Measurements from ENCODE around the gene DSC3.

Gene DSC3

DNA sequence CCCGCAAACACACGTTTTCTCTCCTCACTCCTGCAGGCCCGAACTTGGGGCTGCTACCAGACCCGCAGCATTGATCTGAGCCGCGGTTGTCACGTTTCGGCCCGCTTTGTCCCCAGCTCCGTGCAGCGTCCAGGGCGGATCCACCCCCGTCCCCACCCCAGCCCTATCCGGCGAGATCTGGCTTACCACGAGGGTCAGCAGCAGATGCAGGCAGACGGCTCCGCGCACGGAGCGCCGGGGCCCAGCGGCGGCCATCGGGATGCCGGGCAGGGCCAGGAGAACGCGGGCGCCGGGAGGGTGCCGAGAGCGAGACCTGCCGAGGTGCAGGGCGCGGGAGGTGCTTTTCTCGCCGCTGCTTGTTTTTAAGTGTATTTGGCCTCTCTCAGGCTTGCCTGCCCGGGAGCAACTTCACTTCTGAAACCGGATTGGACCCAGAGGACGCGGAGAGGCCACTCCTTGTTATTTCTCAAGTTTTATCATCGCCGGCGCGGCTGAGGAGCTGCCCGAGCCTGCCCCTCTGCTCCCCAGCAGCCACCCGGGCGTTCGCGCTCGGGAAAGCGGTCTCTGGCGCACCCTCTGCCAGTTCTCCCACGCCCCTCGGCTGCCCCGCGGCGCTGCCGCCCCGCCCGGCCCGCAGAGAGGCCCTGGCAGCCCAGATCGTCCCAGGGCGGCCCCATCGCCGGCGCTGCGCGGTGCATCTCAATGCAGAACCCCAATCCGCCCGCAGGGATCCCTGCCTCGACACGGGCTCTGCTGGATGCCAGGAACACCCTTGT lies at the start of gene DSC3:
Gene DSC3, minus strand, starts transcription at position 337 of the 776 bp plus-strand sequence. Its CDS starts 82 bp downstream, at position 255.
- DNase-seq: no peak

DNA sequence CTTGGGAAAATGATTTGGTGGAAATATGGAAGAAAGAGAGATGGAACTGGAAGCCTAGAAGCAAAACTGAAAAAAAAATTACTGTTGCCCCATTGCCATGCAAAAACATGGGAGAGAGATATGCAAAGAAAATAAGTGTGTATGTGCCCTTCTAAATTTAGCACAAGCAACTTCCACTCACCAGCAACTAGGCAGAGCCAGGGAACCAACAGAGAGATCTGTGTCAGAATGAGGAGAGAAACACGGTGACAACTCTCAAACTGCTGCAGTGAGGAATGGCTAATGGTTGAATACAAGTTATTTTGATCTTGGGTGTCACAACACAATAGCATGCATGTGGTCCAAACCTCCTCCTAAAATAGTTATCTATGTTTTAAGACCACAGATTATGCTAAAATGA lies 48.8 kb upstream of the DSC3 start:
- DNase-seq: no peak

DNA sequence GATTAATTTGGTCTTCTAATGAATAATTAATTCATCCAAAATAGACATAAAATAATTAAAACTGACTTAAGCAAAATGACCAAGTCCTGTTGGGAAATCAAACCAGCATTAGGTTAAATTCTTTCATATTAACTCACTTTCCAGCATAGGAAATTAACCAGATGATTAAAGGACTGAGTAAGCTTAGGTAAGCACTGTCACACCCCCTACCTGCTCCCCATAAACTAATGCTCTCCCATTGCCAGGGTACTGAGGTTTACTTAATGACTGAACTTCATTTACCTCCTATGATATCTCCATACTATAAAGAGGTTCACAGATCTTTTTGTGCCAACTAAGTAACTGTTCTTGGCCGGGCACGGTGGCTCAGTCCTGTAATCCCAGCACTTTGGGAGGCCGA lies 46.0 kb upstream of the DSC3 start:
- DNase-seq: no peak

DNA sequence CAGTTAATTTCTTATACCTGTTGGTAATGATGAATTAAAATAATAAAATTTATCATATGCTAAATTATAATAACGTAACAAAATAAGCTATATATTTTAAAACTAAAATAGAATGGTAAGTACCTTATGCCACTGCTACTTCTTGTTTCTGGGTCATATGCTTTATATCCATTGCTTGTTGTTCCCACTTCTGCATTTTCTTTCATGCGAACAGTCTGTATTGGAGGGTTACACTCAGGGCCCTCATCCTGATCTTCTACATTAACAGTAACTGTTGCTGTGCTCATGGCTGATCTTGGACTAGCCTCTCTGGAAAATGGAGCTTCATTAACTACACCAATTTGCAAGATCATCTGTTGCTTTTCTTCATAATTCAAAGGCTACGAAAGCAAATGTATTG lies 37.4 kb upstream of the DSC3 start:
- DNase-seq: no peak

DNA sequence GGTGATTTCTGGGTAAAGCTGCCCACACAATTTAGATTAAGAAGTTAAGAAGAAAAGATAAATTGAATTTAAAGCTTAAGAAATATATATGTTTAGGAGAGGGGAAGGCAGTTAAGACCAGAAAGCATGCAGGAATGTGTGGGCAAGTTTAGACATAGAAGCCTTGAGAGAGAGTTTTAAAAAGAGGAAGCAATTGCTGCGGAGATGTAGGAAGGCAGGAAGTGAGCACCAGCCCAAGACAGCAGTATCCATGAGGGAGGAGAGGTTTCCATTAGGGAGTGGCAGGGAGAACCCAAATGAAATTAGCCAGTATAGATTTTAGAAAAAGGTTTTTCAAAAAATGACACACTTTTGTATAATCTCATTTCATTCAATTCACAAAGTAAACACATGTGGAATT lies 35.3 kb upstream of the DSC3 start:
- DNase-seq: no peak

DNA sequence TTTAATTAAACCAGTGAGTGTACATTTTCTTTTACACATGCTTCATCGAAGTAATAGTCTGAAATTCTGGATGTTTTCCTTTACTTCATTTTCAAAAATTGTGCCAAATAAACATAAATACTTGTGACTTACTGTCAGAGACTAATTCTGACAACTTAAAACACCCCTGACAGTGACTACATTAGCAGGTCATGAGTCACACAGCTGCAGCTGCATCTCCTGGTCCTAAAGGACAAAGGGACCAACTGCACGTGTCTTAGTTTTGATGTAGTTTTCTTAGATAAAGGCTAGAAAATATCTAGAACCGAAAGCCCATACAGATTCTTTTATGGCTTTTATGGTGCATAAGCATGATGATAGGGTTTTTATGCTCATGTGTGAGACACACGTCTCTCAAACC lies 29.6 kb upstream of the DSC3 start:
- no peak for DNase-seq

DNA sequence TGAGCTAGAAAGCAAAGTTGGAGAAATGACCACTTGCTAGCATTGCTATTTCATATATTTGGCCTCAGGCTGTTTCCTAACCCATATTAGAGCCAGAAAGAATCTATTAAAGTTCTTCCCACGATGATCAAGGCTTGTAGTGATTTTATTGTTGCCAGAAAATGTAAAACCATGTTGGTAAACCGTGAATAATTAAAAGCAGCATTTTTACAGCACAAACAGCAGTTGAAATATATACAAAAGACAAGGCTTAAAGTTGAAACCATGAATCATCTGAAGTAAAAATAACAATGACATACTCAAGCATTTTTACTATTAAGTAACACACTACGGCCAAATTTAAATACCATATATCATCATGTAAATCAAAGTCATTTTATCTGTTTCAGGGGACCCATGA lies 27.7 kb upstream of the DSC3 start:
- DNase-seq: no peak

DNA sequence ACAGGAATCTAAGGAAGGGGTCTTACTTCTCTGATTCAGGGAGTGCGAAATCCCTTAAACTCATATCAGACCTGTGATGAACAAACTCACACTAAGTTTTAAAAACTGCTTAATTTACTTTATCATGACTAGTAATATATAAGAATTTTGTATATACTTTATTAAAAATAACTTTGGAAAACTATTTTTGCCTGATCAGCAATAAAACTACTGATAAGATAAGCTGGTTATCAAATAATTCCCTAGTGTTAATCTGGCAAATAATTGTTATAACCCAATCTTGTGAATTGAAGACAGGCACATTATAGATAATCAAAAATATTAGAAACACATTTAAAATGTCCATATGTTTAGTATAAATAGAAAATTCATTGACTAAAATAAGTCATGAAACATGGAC lies 23.7 kb upstream of the DSC3 start:
- DNase-seq: no peak

DNA sequence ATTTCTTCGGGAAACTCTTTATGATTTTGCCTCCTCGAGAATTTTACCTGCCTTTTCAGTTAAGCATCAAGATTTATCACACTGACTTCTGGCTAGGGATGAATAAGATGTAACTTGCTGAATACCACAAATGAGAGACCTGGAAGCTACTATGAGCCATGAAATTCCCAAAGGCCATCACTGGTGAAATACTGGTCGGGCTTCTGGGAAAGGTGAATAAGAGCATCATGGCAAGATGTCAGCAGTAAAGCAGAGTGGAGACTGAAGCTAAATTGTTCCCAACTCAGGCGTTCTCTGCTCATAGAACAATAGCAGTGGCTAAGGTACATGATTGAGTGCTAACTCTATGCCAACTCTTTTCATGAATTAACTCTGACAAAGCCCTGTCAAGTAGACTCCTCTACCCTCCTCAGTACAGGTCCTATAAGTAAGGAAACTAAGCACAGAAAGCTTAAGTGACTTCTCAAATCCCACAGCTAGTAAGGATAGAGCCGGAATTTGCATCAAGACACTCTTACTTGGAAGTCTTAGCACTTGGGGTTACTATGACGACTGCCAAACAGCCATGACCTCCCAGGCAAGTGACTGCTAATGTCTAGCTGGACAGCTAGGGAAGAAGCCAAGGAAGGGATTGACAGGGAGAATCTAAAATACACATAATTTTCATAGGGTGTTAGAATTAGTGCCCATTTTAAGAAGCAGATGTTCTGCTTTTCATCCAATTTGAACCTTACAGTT lies 22.7 kb upstream of the DSC3 start:
- DNase-seq: no peak

DNA sequence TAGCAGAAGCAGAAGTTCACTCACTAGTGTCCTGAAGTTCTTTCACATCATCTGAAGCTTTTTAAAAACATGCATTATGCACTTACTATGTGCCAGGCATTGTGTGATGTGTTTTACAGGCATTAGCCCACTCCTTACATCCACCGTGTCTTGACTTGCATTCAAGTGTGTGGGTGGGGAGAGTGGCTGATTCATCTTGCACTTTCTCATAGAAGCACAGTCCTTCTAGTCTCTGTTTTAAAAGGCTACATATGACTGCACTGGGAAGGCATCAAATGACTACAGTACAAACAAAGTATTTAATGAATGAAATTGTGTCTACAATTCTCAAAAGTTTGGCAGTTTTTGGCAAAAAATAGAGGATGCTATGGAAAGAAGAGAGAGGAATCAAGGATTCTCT lies 21.6 kb upstream of the DSC3 start:
- DNase-seq: no peak

DNA sequence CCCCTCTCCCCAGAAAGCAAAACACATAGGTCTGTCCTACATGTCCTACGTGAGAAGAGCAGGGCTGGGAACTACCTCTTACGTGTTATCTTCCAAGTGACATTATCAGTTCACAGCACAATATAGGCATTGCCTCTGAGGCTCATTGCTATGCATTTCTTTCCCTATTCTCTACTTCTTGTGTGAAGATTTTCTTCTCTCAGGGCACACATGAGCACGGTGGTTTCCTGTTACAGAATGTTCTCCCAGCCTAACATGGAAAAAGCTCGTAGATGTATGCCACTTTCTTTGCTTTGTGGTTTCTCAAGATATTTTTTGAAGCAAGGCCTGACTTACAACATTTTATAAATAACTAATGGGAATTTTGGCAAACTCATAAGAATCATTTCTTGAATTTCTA lies 19.4 kb upstream of the DSC3 start:
- DNase-seq: no peak

DNA sequence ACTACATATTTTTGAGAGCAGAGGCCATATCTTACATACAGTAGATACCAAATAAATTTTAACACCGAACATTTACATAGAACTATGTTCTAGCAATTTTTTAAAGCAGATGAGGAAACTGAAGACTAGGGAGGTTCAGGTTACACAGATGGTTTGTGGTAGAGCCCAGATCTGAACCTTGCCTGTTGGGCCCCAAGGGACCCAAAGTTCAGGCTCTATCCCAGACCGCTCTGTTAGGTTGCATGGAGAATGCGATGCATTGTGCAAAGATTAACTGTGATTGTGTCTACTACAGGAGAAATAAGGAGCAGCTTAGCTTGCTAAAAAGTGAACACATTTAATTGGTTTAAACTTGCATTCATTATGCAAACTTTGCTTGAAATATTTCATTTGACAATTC lies 16.4 kb upstream of the DSC3 start:
- DNase-seq: no peak

DNA sequence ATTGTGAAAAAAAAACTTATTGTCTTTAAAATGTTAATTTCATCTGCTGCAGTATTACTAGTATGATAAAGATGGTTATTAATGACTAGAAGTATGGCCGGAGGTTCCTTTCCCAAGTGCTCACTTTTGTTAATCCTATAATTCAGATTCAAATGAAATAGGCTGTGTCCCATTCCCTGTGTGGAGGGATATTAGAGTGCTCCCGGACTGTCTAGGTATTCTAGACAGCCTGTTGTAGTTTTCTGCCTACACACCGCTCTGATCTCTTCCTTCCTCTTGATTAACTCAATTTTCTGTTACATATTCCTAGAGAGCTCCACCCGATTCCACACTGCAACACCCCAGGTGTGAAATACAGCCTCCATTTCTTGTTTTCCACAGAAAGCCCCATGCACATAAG lies 15.4 kb upstream of the DSC3 start:
- no peak for DNase-seq

DNA sequence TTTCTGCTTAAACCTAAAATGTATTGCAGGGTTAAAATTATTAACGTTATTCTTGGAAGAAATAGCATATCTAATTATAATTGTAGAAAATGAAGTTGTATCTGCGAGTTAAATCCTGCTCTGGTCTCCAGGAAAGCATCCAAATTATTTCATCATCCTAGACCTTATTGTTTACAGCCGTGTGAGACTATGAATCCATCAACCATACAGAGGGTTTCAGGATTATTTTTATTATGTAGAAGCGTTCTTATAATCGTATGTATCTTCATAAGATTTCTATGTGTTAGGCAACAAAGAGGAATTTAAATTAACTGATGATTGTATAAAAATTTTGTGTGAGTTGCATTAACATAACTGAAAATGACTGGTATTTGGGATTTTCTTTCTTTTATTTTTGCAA lies 14.5 kb upstream of the DSC3 start:
- no peak for DNase-seq

DNA sequence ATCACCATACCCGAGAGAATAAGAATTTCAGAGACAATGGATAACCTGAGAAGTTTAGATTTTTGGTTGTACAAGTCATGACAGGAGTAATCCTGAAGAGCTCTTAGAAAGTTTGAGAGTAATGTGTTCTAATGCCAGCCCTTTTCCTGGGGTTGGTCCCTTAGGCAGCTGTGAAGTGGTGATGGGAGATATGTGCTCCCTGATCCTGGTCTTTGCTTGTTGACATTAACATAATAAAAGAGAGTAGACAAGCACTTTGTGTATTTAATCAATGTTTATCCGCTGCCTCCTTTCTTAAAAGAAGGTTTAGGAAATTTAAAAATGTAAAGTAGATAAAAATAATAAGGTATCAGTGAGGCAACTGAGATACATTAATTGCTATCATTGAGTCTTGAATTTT lies 13.8 kb upstream of the DSC3 start:
- DNase-seq: no peak

DNA sequence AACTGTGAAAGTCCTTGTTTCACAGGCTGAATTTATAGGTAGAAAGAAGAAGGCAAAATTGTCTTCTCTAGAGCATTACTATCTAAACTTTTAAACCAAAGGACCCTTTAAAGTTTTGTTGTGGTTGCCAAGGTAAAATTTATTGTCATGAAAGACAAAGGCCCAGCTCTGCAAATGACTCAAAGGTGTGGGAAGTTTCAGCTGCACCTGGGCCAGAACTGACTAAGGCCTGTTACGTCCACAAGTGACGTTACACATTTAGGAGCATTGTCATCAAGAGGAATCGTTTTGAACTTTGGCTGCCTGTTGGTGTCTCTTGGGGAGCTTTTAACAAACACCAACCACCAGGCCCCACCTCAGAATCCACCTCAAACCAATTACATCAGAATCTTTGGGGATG lies 8.1 kb upstream of the DSC3 start:
- no peak for DNase-seq

DNA sequence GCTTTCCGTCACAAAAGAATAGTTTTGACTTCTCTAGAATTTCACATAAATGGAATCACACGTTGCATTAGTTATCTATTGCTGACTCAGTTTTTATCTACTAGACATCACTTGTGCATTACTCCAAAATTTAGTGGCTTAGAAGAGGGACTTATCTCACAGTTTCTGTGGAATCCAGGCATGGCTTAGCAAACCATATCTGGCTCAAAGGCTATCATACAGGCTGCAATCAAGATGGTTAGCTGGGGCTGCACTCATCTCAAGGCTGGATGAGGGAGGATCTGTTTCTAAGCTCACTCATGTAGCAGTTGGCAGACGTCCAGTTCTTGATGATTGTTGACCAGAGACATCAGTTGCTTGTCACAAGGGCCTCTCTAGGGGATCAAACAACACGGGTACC lies 6.6 kb upstream of the DSC3 start:
- no peak for DNase-seq

DNA sequence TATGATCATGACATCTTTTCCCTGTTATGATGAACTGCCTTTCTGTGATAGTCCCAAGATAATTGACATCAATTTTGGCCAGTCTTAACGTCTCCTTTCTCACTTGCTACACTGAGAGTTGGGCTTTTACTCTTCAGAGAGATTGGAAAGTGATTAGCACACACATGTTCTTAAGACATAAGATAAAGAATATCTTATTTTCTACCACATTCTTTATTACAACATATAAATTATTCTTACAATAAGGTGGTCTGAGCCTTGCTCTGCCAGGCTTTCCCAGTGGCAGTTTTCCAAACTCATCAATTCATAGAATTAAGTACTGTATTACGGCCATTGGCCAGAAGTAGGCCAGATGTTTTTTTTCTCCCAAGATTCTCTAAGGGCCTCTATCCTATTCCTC lies 5.7 kb upstream of the DSC3 start:
- no peak for DNase-seq

DNA sequence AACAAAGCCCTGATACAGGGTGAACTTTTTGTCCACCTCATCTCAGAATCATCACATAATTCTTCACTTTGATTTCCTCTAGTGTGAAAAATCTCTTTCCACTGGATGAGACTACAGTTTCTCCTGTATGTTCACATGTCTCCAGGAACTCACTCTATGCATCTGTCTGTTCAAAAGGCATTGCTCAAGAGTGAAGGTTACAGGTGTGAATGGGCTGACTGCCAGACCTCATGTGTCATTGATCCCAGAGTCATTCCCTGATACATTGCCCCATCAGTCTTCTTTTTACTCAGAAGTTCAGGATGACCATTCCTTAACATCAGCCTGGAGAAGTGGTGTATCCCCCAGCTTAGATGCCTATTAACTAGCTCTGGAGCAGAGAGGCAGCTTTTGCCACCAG lies 4.4 kb upstream of the DSC3 start:
- no peak for DNase-seq

DNA sequence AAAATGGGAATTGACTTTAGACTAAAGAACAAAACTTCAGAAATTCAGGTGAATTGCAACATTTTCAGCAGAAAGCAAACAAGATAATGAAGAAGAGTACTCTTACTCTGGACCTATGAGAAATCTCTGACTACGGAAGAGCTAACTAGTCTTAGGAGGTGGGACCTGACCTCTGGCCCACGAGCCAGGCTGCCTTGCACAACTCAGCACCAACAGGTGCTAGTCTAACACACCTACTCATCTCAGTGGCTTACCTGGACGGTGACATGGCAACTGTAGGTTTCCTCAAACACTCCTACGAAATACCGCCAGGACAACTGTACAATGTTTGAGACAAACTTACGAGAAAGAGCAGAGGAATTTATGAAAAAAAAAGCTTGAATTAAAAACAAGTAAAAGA lies 3.1 kb upstream of the DSC3 start:
- DNase-seq: no peak

DNA sequence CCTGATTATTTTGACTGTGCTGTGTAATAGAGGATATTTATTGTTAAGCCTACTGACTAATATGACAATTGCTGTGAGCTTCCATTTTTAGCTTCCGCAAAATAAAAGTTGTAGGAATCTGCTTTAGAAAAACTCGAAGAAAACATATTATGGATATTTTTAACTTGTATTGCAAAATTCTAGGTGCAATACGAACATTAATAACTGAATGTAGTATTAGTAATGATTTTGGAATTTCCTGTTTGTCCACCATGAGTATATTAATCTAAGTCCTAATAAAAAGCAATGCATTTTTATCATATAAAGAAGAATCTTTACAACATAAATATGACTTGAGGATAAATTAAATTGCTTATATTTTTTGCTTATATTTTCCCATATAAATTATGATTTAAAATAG lies 2.4 kb upstream of the DSC3 start:
- DNase-seq: no peak

DNA sequence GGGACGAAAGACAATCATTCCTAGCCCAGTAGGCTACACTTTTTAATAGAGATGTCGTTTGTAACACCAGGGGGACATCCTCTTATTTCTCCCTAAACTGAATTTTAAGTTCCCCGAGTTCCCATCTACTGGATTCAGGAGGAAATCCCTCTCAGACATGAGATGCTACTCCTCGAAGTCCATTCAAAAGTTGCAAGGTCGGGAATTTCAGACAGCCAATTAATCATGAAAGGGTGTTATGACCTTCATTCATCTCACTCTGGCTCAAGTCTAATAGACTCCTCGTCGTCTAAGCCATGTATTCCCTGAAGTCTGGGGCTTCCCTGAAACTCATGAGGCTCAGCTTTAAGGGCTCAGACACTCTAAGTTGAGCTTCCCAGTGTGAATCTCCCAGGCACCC lies 1.2 kb upstream of the DSC3 start:
- no peak for DNase-seq

DNA sequence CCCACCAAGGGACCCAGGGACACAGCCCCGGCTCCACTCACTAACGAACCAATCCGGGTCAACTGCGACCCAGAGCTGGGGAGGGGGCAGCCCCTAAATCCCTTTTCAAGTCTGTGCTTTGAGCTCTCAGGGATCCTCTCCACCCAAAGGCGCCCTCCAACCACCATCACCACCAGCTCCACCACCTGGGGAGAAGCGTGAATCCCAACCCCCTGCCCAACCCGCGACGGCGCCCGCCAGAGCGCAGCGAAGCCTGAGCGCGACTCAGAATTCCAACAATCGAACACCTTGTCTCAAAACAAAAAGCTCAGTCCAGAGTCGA lies 497 bp downstream of the DSC3 start:
- no peak for DNase-seq

DNA sequence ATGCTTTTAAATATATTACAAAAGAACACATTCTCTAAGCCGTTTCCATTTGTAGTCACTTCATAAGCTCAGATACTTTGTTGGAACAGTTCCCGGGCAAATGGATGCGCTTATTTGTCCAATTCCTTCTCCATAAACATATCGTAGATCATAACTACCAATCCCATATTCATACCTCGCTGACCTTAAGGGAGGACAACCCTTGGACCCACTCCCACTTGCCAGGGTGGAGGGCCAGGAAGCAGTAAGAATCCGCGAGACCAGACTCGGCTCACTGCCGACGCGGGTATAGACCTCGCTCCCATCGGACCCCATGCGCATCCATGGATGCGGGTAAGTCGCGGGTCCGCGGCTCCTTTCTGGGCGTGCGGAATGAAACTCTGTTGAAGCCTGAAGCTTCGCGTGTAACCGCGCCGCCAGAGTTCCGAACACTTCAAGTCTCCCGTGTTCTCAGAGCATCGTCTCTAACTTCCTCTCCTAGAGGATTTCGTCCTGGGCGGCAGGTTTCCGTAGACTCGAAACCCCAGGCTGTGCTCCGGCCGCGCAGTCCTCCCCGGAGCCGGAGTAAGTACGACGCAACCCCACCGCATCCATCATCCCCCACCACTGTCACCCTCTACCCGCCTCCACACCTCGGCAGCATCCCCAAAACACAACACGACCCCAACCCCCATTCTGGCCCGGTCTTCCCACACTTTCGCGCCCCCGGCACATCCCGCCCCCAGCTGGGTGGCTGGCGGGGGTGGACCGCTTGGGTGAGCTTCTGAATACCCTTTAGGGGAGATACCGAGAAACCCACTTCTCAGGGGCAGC lies 1.1 kb downstream of the DSC3 start:
- no peak for DNase-seq

All from NCI-H774 (cell line).